Kidney epithelial cell (primary cell): ENCODE measurements around the gene SHROOM2. TPM values are rescaled to one million over a fixed set of nuclear protein-coding genes. Genes with fewer than 3 reads are reported as not detected.

ENCODE experiments used
- DNase-seq: peaks from one replicate; pipeline ENCODE4 v3.0.0-alpha.2; 2010; ENCODE audit warnings: low read depth
- H3K27me3 ChIP-seq: 2 replicates; pipeline ENCODE4 v1.6.0; 2011; ENCODE audit warnings: low read length; ENCODE audit not compliant: control insufficient read depth, insufficient read depth
- H3K36me3 ChIP-seq: 2 replicates; pipeline ENCODE4 v1.5.1; 2011; ENCODE audit warnings: low read length; ENCODE audit not compliant: control insufficient read depth, insufficient read depth
- H3K4me3 ChIP-seq: 2 replicates; pipeline ENCODE4 v1.5.1; 2011; ENCODE audit warnings: low read depth, mild to moderate bottlenecking, control low read depth, low read length
- total RNA-seq: library from RNA; depleted of rRNA; stranded (reverse); fragments of >200 nt; gene quantifications from 2 replicates; pipeline ENCODE4 v1.2.3, GENCODE V29; 2015
- TF ChIP-seq, protein P1 (sequence below): IDR thresholded peaks from 2 replicates; pipeline ENCODE4 v1.5.1; 2011; ENCODE audit warnings: mild to moderate bottlenecking, moderate library complexity, low read length, control low read depth, inconsistent platforms; ENCODE audit not compliant: insufficient read depth, poor library complexity, severe bottlenecking

Gene SHROOM2
- total RNA-seq, 1 donor from 2014 or later, result 10.6 TPM

DNA sequence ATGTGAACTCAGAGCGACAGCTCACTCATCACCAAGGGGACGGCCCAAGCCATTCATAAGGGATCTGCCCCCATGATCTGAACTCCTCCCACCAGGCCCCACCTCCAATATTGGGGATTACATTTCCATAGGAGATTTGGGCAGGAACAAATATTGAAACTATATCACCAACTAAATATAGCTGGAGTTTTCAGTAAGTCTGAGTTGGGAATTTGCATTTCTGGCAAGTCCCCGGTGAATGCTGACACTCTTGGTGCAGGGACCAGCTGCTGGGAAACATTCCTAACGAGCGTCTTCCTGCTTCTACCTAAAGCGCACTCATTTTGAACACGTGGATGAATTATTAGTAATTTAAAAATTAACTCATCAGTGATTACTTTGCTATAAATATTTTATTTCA is 194.2 kb downstream of the SHROOM2 start:
- TF ChIP-seq, protein P1, sequence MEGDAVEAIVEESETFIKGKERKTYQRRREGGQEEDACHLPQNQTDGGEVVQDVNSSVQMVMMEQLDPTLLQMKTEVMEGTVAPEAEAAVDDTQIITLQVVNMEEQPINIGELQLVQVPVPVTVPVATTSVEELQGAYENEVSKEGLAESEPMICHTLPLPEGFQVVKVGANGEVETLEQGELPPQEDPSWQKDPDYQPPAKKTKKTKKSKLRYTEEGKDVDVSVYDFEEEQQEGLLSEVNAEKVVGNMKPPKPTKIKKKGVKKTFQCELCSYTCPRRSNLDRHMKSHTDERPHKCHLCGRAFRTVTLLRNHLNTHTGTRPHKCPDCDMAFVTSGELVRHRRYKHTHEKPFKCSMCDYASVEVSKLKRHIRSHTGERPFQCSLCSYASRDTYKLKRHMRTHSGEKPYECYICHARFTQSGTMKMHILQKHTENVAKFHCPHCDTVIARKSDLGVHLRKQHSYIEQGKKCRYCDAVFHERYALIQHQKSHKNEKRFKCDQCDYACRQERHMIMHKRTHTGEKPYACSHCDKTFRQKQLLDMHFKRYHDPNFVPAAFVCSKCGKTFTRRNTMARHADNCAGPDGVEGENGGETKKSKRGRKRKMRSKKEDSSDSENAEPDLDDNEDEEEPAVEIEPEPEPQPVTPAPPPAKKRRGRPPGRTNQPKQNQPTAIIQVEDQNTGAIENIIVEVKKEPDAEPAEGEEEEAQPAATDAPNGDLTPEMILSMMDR, result no peak

GRCh38 chrX:9980927-9981326 is 194.7 kb downstream of the SHROOM2 start:
- TF ChIP-seq, protein P1, result no peak
- no peak overlapping the region for H3K4me3 ChIP-seq
- DNase-seq, result no peak
- H3K27me3 ChIP-seq, result no peaks in the 10 kb centered on the region
- no peaks in the 10 kb centered on the region for H3K36me3 ChIP-seq

More for the DNA sequence above, 194.2 kb downstream of the SHROOM2 start:
- no peak for DNase-seq
- Histone ChIP-seq H3K36me3 (no peaks in the 10 kb centered on the region), H3K4me3 (no peak overlapping the region), H3K27me3 (no peaks in the 10 kb centered on the region)

- Histone ChIP-seq H3K27me3 (no peaks in the 10 kb centered on the region), H3K36me3 (no peaks in the 10 kb centered on the region), H3K4me3 (no peak overlapping the region)
- no peak for DNase-seq
- TF ChIP-seq, protein P1, result no peak
These were observed 197.2 kb downstream of the SHROOM2 start for GRCh38 chrX:9983441-9983840.

GRCh38 chrX:9983846-9984245 is 197.6 kb downstream of the SHROOM2 start:
- Histone ChIP-seq H3K27me3 (no peaks in the 10 kb centered on the region), H3K36me3 (no peaks in the 10 kb centered on the region), H3K4me3 (no peak overlapping the region)
- TF ChIP-seq, protein P1, result no peak
- no peak for DNase-seq

DNA sequence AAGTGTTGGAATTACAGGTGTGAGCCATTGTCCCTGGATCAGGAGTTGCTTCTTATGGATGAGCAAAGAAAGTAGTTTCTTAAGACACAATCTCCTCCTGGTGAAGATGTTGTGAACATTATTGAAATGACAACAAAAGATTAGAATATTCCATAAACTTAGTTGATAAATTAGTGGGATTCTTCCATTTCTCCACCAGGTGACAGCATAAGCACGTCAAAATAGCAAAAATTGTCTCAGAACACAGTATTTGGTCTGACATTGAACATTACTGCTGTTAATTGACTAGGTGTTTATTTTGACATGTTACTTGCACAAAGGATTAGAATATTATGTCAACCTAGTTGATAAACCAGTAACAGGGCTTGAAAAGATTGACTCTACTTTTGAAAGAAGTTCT is 202.5 kb downstream of the SHROOM2 start:
- TF ChIP-seq, protein P1, result no peak
- H3K4me3 ChIP-seq, result no peak overlapping the region
- H3K27me3 ChIP-seq, result no peaks in the 10 kb centered on the region
- no peaks in the 10 kb centered on the region for H3K36me3 ChIP-seq
- DNase-seq, result no peak

- Histone ChIP-seq H3K4me3 (no peak overlapping the region), H3K36me3 (no peaks in the 10 kb centered on the region), H3K27me3 (no peaks in the 10 kb centered on the region)
- TF ChIP-seq, protein P1, result no peak
- no peak for DNase-seq
These were observed 205.8 kb downstream of the SHROOM2 start for GRCh38 chrX:9992061-9992460.
